Activated CD4-positive, alpha-beta T cell treated with anti-CD3 and anti-CD28 coated beads for 36 hours (primary cell): Measurements from ENCODE around the gene RANBP3. TPM values are rescaled to one million over a fixed set of nuclear protein-coding genes. Genes with fewer than 3 reads are reported as not detected.
A peak's percentile ranks its signal among the peaks of the same experiment; 100 is the strongest.

Experiments
- ATAC-seq: fragments of 200-7000 bp; cut with Tn5 transposase; one replicate; pipeline ENCODE4 v1.10.0; 2021; ENCODE audit warnings: mild to moderate bottlenecking, moderate library complexity
- CTCF ChIA-PET: fragments of 350-600 bp; sonication (Branson Sonifier 250); formaldehyde crosslinking; loops from one replicate; lab custom pipeline; 2021; ENCODE audit warnings: antibody characterized with exemption; lab: Charles Lee
- POLR2A ChIA-PET: fragments of 350-600 bp; sonication (Branson Sonifier 250); formaldehyde crosslinking; loops from one replicate; lab custom pipeline; 2021; ENCODE audit warnings: antibody characterized with exemption, inconsistent platforms; lab: Charles Lee
- DNase-seq: peaks from one replicate; pipeline ENCODE4 v3.0.0-alpha.2; 2020
- H3K27ac Mint-ChIP-seq: one replicate; pipeline ENCODE4 v1.8.0; 2021; ENCODE audit warnings: mixed read lengths
- H3K27me3 Mint-ChIP-seq: one replicate; pipeline ENCODE4 v1.8.0; 2021; ENCODE audit warnings: mixed read lengths
- H3K36me3 Mint-ChIP-seq: one replicate; pipeline ENCODE4 v1.8.0; 2021; ENCODE audit warnings: low read depth, mixed read lengths
- H3K4me1 Mint-ChIP-seq: one replicate; pipeline ENCODE4 v1.8.0; 2021; ENCODE audit warnings: mixed read lengths
- H3K4me3 Mint-ChIP-seq: one replicate; pipeline ENCODE4 v1.8.0; 2021; ENCODE audit warnings: mild to moderate bottlenecking, moderate library complexity, mixed read lengths
- H3K9me3 Mint-ChIP-seq: one replicate; pipeline ENCODE4 v1.8.0; 2021; ENCODE audit warnings: low read depth, mixed read lengths
- intact Hi-C, 2 experiments: fragments of 100-400 bp; cut with DNase I in 1 of 2; cut with micrococcal nuclease in 1 of 2; formaldehyde crosslinking; loops; one replicate each; pipeline versions ENCODE4 v1.14.2 to v1.15.1; 2022 to 2024; cut with DNase I, micrococcal nuclease
- total RNA-seq, 2 experiments: library from RNA; stranded (reverse); gene quantifications; one replicate each; pipeline ENCODE4 v1.2.3, GENCODE V29; 2021

The RANBP3 gene
- total RNA-seq, 2 experiments from 2014 or later, result 85.5 to 103 TPM

DNA sequence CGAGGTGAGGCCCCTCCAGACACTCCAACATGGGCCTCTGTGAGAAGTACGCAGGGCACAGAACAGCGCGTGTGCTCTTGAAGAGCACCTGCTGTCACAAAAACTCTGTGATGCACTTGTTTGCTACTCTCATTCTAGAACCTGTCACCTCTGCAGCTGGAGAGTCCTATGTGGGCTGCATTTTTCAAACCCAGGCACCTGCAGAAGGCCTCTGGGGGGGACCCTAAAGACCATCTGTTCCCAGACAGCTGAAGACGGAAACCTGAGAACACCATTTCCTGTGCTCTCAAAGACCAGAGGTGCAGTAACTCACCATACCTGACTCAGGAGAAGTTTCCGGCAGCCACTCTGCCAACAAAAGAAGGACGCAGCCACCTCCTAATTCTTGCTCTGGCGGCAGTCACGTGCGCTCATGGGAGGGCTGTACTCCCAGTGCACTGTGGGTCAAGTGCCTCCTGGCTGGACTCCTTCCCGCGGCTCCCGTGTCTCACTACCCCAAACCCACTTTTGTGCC is 28.1 kb downstream of the RANBP3 start:
- H3K36me3 Mint-ChIP-seq, result peaks cover 36% of the 10 kb centered on the region
- POLR2A ChIA-PET, result interaction anchor here (0.6 kb wide), 1 partner anchor 81 kb away, joined by 4 read pairs; no protein-coding TSS in a partner anchor

DNA sequence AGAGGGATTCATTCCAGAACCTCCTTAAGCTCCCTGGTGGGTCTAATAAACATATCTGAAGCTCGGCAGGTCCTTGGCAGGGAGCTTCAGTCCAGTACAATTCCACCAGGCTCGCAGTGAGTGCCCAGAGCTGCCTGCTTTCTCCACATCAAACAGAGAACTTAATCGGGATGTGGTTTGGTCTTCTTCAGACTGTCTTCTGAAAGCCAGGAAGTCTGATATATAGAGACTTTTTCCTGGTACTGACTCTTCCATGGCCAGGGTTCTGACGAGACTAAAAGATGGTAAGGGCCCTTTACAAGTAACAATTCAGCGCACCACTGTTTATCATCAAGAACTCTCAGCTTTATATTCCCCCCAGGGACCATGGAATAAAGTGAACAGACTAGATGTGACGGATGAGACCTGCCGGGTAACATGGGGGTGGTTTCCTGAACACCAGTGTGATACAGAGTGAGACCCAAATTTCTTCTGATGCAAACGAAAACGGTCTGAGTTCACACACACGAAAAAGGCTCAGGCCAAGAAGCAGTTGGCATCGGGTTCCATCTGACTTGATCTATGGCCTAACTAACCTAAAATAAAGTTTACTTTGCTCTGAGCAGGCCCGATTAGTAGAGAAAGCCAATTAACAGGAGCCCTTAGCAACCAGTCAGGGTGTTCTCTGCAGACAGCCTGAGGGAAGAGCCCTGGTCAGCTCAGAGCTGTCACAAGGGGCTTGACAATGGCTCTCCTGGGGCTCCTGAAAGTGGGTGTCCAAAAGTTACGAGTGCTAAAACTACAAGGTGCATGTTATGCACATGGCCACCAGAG is 29.0 kb downstream of the RANBP3 start:
- ATAC-seq (peak; percentile 42), DNase-seq (peak; percentile 46)
- Mint-ChIP-seq H3K27ac (peak overlapping the region; percentile 98), H3K4me1 (peaks cover 73% of the 10 kb centered on the region), H3K36me3 (peaks cover 34% of the 10 kb centered on the region), H3K9me3 (no peaks in the 10 kb centered on the region), H3K27me3 (no peaks in the 10 kb centered on the region), H3K4me3 (peak overlapping the region; percentile 25)
- CTCF ChIA-PET, result interaction anchor here (0.5 to 7.9 kb wide), 6 partner anchors 19 to 418 kb away, joined by 3 to 54 read pairs (median 4); no protein-coding TSS in a partner anchor
- POLR2A ChIA-PET, result interaction anchor here (1.1 to 1.8 kb wide), 2 partner anchors 13 to 50 kb away, joined by 4 to 5 read pairs; no protein-coding TSS in a partner anchor
- intact Hi-C loops, result no loop called here

More for the DNA sequence above, 28.1 kb downstream of the RANBP3 start:
- no peaks in the 10 kb centered on the region for H3K9me3 Mint-ChIP-seq
- H3K4me1 Mint-ChIP-seq, result peaks cover 78% of the 10 kb centered on the region
- CTCF ChIA-PET, result interaction anchor here (1.3 to 7.9 kb wide), 3 partner anchors 18 to 29 kb away, joined by 3 to 54 read pairs (median 3); no protein-coding TSS in a partner anchor
- DNase-seq, result peak; percentile 67
- no peaks in the 10 kb centered on the region for H3K27me3 Mint-ChIP-seq
- H3K4me3 Mint-ChIP-seq, result peak overlapping the region; percentile 25
- ATAC-seq, result peak; percentile 63
- intact Hi-C loops, result loop anchor here (5.0 kb wide), 2 partner anchors 43 to 228 kb away; partner anchors contain the start of genes CATSPERD (in 1 of the 2) and LONP1 (in 1 of the 2)
- peak overlapping the region; percentile 98 for H3K27ac Mint-ChIP-seq

DNA sequence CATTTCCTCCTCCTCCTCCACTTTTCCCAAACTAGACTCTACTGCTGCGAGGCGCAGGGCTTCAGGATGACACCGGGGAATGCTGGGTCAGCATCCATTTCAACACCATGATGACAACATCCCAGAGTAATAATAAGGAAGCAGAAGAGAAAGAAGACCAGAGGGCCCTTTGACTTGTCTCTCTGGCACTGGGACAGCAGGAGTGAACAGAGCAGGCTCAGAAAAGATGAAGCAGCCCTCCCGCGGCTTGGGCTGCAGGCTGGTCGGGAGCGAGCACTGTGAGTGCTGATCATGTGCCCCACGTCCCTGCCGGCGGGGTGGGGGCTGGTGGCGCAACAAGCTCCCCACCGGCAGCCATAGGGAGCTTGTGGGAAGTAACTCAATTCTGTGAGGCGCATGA is 30.5 kb downstream of the RANBP3 start:
- peaks cover 66% of the 10 kb centered on the region for H3K4me1 Mint-ChIP-seq

DNA sequence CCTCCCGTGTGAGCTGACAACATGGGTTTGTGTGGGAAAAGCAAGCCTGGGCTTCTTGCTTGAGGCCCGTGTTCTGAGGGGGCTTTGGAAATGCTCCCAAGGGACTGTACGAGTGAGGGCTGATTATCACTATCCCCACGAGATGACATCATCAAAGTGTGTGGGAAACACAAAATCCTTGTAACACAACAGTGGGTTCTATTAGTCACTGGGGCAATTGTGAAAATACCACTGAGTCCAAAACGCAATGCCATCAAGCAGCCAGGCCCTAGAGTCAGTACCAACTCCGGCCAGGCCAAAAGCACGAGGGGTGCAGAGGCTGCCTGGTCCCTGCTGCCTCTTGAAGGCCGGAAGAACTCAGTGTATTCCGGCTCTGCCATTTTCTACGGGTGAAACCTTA is 34.3 kb downstream of the RANBP3 start:
- H3K27me3 Mint-ChIP-seq, result no peaks in the 10 kb centered on the region
- peaks cover 19% of the 10 kb centered on the region for H3K36me3 Mint-ChIP-seq
- CTCF ChIA-PET, result interaction anchor here (1.3 to 1.6 kb wide), 2 partner anchors 10 to 24 kb away, joined by 5 to 7 read pairs; no protein-coding TSS in a partner anchor
- H3K27ac Mint-ChIP-seq, result no peak overlapping the region
- DNase-seq, result no peak
- no peaks in the 10 kb centered on the region for H3K9me3 Mint-ChIP-seq
- intact Hi-C loops, result no loop called here
- POLR2A ChIA-PET, result interaction anchor here (0.6 kb wide), 2 partner anchors 36 to 386 kb away, joined by 3 to 5 read pairs; no protein-coding TSS in a partner anchor
- no peak overlapping the region for H3K4me3 Mint-ChIP-seq
- H3K4me1 Mint-ChIP-seq, result peaks cover 28% of the 10 kb centered on the region
- ATAC-seq, result peak; percentile 53

More for the DNA sequence above, 30.5 kb downstream of the RANBP3 start:
- ChIA-PET CTCF (interaction anchor here (0.6 kb wide), 1 partner anchor 271 kb away, joined by 3 read pairs; no protein-coding TSS in a partner anchor), POLR2A (interaction anchor here (1.8 kb wide), 1 partner anchor 14 kb away, joined by 5 read pairs; no protein-coding TSS in a partner anchor)
- Mint-ChIP-seq H3K4me3 (no peak overlapping the region), H3K9me3 (no peaks in the 10 kb centered on the region), H3K27ac (peak overlapping the region; percentile 79), H3K36me3 (peaks cover 26% of the 10 kb centered on the region), H3K27me3 (no peaks in the 10 kb centered on the region)
- intact Hi-C loops, result no loop called here
- ATAC-seq (no peak), DNase-seq (no peak)

DNA sequence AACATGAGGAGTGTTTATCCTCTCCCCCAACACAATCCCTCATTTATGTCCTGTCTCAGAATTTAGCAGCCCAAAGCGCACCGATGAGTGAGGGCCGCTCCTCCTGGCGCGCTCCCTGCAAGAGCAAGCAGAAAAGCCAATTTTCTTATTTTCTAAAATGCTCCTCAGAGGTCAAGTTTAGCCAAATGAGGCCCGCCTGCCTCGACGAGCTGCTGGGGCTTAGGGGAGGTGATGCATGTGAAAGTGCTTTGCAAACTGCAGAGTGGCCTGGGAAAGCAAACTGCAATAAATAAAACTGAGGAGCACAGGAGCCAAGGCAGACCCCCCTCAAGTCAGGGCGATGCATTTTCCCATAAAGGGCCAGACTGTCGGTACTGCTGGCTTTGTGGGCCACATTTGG is 34.9 kb downstream of the RANBP3 start:
- POLR2A ChIA-PET, result interaction anchor here (0.6 kb wide), 2 partner anchors 37 to 387 kb away, joined by 3 to 5 read pairs; no protein-coding TSS in a partner anchor
- peaks cover 16% of the 10 kb centered on the region for H3K36me3 Mint-ChIP-seq
- H3K4me1 Mint-ChIP-seq, result peaks cover 24% of the 10 kb centered on the region
- no peak for ATAC-seq
- H3K27me3 Mint-ChIP-seq, result no peaks in the 10 kb centered on the region
- no peak overlapping the region for H3K27ac Mint-ChIP-seq
- H3K9me3 Mint-ChIP-seq, result no peaks in the 10 kb centered on the region
- no peak overlapping the region for H3K4me3 Mint-ChIP-seq
- DNase-seq, result no peak
- CTCF ChIA-PET, result interaction anchor here (0.8 to 1.6 kb wide), 3 partner anchors 10 to 370 kb away, joined by 3 to 7 read pairs (median 5); no protein-coding TSS in a partner anchor
- intact Hi-C loops, result no loop called here

DNA sequence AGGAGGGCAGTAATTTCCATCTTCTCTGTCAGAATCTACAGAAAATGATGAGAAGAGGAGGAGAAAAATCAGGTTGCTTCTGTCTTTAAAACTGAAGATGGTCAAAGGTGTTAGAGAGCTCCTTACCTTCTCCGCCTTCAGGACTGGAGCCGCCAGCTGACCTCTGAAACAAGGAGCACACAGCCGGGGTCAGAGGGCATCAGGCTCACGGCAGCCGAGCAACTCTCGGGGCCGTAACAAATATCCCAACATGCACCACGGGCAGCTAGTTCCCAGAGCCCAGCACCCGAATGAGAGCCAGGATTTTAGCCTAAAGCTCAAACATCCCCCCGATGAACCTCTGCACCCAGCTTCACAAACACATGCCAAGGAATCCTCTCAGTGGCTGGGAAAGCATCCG is 36.3 kb downstream of the RANBP3 start:
- Mint-ChIP-seq H3K27me3 (no peaks in the 10 kb centered on the region), H3K9me3 (no peaks in the 10 kb centered on the region), H3K36me3 (peaks cover 17% of the 10 kb centered on the region), H3K4me1 (peaks cover 16% of the 10 kb centered on the region), H3K27ac (no peak overlapping the region), H3K4me3 (no peak overlapping the region)
- CTCF ChIA-PET, result interaction anchor here (0.6 to 1.3 kb wide), 2 partner anchors 46 to 94 kb away, joined by 3 to 4 read pairs; no protein-coding TSS in a partner anchor
- ATAC-seq (no peak), DNase-seq (no peak)
- intact Hi-C loops, result no loop called here
- POLR2A ChIA-PET, result no interaction called here

DNA sequence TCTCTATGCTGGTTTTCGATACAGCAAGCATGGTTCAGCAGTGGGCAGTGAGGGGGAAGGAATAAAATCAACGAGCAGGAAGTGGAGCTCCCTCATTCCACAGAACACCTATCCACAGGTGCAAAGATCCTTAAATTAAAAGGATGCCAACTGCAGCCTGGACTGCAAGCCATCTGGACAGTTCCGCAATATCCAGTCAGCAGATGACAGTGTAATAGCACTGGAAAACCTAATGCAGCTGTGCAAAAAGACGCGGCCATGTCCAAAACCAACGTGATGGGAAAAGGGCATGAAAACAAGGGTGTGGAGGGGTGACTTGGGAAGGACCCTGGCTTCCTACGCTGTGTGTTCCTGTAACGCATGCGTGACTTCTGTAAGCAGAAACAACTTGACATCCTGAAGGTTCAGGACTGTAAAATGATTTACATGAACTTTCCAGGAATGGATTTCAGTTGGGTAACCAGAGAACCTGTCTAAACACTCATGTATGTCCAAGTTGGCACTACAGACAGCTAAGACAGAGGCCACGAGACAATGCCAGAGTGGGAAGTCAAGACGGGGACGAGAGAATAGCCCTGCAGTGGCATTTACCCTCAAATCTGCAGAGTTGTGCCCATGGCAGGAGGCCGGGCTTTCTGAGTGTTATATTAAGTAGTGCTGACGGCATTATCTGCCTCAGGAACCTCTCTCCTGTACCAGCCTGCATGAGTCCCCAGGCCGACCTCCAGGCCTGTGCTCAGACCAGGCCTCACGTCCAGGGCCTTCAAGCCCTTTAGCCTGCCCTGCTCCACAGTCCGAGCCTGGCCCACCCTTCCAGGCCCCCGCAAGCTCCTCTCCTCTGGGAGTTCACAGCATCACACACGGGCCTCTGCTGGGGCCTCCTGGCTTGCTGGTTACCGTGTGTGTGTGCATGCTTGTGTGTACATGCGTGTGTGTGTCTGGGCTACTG is 37.4 kb downstream of the RANBP3 start:
- CTCF ChIA-PET, result interaction anchor here (1.3 to 1.7 kb wide), 2 partner anchors 11 to 47 kb away, joined by 4 to 6 read pairs; no protein-coding TSS in a partner anchor
- intact Hi-C loops, result no loop called here
- ATAC-seq (no peak), DNase-seq (no peak)
- Mint-ChIP-seq H3K27ac (no peak overlapping the region), H3K27me3 (no peaks in the 10 kb centered on the region), H3K4me3 (no peak overlapping the region), H3K36me3 (peaks cover 23% of the 10 kb centered on the region), H3K9me3 (no peaks in the 10 kb centered on the region), H3K4me1 (peaks cover 16% of the 10 kb centered on the region)
- POLR2A ChIA-PET, result no interaction called here

DNA sequence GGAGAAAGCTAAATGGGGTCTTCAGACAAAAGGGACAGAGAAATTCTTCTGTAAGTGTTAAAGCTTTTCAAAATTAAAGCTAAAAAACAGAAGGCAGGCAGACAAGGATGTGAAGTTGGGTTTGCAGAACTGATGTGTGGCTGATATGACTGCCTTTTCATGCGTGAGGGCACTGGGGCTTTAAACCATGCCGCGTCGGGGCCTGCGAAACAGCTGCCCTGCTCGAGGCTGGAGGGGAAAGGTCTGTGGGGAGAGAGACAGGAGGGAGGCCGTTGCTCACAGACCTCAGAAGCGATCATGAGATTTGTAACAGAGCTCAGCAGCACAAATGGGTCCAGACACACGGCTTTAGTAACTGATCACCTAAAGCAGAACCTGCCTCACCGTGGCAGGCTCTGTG is 40.4 kb downstream of the RANBP3 start:
- Mint-ChIP-seq H3K9me3 (no peaks in the 10 kb centered on the region), H3K4me1 (no peaks in the 10 kb centered on the region), H3K27me3 (no peaks in the 10 kb centered on the region), H3K36me3 (peaks cover 28% of the 10 kb centered on the region), H3K4me3 (no peak overlapping the region), H3K27ac (no peak overlapping the region)
- ChIA-PET POLR2A (interaction anchor here (0.5 kb wide), 1 partner anchor 350 kb away, joined by 3 read pairs; no protein-coding TSS in a partner anchor), CTCF (interaction anchor here (0.7 to 1.7 kb wide), 4 partner anchors 30 to 134 kb away, joined by 3 to 4 read pairs (median 4); no protein-coding TSS in a partner anchor)
- intact Hi-C loops, result no loop called here
- no peak for ATAC-seq
- no peak for DNase-seq

DNA sequence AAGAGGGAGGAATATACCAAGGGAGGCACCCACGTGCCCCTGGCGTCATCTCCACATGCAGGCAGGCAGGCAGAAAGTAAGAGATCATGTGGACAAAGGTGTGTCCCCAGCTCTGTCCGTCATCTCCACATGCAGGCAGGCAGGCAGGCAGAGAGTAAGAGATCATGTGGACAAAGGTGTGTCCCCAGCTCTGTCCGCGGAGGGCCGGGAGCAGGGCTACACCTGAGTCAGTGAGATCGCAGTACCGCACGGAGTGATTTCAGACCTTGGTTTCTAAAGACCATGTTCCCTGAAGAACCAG is 41.7 kb downstream of the RANBP3 start:
- H3K9me3 Mint-ChIP-seq, result no peaks in the 10 kb centered on the region
- DNase-seq (no peak), ATAC-seq (no peak)
- POLR2A ChIA-PET, result no interaction called here
- intact Hi-C loops, result no loop called here
- no peak overlapping the region for H3K4me3 Mint-ChIP-seq
- no peak overlapping the region for H3K27ac Mint-ChIP-seq
- no peaks in the 10 kb centered on the region for H3K27me3 Mint-ChIP-seq
- CTCF ChIA-PET, result no interaction called here
- peaks cover 28% of the 10 kb centered on the region for H3K36me3 Mint-ChIP-seq
- H3K4me1 Mint-ChIP-seq, result no peaks in the 10 kb centered on the region

DNA sequence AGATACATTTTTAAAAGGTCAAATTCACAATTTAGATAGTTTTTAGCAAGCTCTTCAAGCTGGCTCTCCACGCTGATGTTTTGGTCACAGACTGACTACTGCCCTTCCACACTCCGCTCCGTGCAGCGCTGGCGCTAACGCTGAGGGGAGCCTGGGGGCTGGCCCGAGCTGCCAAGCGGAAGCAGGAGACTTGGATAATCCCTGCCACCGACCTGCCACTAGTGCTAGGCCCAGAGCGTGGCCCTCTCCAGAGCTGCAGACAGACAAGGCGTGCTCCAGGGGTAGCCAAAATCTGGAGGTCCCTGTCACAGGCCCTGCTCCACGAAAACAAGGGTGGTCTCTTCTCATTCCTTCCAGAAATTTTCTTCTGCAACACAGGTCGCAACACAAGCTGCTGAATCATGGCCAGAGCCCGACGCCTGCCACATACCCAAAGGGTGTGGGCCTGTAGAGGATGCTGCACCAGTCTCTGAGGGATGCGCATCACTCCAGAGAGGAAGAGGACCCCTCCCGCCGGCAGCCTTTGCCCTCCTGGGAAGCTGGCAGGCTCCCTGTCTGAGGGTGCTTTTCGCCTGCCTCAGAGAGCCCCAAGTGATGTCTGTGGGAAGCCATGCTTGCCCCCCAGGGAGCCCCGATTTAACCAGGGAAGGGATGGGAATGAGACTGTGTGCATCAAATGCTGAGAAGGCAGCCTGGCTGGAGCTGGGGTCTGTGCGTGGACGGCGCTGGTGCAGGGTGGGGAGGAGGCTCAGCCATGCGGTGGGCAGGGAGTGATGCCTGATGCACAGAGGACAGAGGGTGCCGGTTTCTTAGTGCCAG is 42.3 kb downstream of the RANBP3 start:
- H3K27me3 Mint-ChIP-seq, result no peaks in the 10 kb centered on the region
- H3K36me3 Mint-ChIP-seq, result peaks cover 26% of the 10 kb centered on the region
- H3K4me1 Mint-ChIP-seq, result no peaks in the 10 kb centered on the region
- no peak for DNase-seq
- intact Hi-C loops, result no loop called here
- POLR2A ChIA-PET, result no interaction called here
- no peak overlapping the region for H3K27ac Mint-ChIP-seq
- no peaks in the 10 kb centered on the region for H3K9me3 Mint-ChIP-seq
- CTCF ChIA-PET, result interaction anchor here (0.8 kb wide), 1 partner anchor 39 kb away, joined by 3 read pairs; no protein-coding TSS in a partner anchor
- ATAC-seq, result no peak
- no peak overlapping the region for H3K4me3 Mint-ChIP-seq
